NCI-H146 treated with DMSO at 0.1 percent for 48 hours (cell line): ENCODE data around the gene GCDH.

Experiments used
- DNase-seq: peaks from one replicate; lab custom pipeline; 2025; ENCODE audit not compliant: unreplicated experiment; lab: John Stamatoyannopoulos, UW

Gene GCDH

DNA sequence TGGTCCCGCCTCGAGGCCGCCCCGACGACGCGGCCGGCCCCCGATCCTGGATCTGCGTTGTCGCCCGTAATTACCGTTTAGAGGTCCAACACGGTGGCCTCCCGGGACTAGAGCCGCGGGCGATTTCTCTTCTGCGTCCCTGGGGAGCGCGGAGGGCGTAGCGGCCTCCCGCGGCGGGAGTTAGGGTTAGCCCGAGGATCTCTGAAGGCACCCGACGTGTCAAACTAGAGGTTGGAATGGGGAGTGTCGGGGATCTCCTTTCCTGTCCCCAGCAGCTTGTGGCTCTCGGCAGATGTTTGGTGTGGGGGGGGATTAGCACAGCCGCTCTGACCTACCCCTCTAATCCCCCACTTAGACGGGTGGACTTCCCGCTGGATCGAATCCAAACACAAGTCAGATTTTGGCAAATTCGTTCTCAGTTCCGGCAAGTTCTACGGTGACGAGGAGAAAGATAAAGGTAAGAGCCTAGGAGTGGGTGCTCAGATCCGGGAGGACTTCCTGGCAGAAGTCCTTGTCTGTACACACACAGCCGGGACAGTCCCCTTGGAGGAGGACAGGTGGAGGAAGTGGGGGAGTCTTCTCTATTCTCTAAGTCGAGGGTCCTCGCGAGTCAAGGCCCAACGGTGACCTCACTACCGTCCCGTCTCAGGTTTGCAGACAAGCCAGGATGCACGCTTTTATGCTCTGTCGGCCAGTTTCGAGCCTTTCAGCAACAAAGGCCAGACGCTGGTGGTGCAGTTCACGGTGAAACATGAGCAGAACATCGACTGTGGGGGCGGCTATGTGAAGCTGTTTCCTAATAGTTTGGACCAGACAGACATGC is 48.0 kb downstream of the GCDH start:
- no peak for DNase-seq

DNA sequence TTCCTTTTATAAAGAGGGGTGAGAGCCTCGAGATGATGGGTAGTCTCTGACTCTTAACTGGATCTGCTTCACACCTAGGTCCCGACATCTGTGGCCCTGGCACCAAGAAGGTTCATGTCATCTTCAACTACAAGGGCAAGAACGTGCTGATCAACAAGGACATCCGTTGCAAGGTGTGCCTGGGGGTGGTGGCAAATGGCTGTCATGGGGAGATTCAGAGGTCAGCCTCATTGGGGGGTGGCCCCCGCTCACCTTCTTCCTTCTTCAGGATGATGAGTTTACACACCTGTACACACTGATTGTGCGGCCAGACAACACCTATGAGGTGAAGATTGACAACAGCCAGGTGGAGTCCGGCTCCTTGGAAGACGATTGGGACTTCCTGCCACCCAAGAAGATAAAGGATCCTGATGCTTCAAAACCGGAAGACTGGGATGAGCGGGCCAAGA is 49.0 kb downstream of the GCDH start:
- no peak for DNase-seq

DNA sequence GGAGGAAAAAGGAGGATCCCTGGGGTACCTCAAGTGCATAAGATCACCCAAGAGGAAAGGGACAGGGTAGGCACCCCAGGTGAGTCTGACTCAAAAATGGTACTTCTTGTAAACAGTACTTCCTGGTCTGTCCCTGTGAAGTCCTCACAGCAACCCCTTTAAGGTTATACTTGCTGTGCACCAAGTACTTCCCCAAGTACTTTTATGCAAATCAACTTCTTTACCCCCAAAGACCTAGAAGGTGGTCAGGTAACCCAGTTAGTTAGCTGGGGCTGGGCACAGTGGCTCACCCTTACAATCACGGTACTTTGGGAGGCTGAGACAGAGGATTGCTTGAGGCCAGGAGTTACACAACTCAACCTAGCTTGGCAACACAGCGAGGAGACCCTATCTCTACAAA is 49.9 kb downstream of the GCDH start:
- DNase-seq, result no peak

DNA sequence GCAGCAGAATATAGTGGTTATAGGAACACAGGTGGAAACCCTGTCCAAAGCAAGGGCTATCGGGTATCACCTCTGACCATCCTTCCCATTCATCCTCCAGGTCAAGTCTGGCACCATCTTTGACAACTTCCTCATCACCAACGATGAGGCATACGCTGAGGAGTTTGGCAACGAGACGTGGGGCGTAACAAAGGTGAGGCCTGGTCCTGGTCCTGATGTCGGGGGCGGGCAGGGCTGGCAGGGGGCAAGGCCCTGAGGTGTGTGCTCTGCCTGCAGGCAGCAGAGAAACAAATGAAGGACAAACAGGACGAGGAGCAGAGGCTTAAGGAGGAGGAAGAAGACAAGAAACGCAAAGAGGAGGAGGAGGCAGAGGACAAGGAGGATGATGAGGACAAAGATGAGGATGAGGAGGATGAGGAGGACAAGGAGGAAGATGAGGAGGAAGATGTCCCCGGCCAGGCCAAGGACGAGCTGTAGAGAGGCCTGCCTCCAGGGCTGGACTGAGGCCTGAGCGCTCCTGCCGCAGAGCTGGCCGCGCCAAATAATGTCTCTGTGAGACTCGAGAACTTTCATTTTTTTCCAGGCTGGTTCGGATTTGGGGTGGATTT is 52.6 kb downstream of the GCDH start:
- no peak for DNase-seq

DNA sequence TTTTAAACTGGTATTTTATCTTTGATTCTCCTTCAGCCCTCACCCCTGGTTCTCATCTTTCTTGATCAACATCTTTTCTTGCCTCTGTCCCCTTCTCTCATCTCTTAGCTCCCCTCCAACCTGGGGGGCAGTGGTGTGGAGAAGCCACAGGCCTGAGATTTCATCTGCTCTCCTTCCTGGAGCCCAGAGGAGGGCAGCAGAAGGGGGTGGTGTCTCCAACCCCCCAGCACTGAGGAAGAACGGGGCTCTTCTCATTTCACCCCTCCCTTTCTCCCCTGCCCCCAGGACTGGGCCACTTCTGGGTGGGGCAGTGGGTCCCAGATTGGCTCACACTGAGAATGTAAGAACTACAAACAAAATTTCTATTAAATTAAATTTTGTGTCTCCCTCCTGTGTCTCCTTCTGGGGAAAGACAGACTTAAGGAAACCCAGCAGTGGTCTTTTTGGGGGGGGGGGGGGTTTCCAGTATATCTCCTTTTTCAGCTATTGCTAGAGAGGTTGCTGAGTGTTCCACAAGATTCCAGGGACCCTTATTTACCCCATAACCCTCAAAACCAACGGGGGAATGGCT is 53.2 kb downstream of the GCDH start:
- no peak for DNase-seq

DNA sequence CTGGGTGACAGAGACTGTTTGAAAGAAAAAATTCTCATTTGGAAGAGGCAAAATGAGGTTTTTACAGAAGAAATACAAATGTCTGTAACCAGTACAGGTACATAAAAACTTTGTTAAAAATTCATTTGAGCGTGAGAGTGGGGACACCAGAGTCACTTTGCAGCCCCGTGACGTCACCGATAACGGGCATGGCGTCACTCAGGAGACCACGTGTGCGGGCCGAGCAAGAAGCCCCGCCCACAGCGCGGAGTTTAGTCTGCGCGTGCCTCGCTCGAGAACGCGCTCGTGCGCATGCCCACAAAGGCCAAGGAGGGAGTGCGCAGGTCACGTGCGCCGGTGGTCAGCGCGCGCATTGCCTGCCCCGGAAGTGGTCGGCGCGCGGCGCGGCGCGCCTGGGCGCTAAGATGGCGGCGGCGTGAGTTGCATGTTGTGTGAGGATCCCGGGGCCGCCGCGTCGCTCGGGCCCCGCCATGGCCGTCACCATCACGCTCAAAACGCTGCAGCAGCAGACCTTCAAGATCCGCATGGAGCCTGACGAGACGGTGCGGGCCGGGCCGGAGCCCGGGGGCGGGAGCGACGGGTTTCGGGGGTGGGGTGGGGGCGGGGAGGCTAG is 54.6 kb downstream of the GCDH start, which contains the start of gene RAD23A:
Gene RAD23A, plus strand, starts transcription at position 384 of the 613 bp plus-strand sequence. Its CDS starts 87 bp downstream, at position 471.
- DNase-seq, result peak; percentile 96

DNA sequence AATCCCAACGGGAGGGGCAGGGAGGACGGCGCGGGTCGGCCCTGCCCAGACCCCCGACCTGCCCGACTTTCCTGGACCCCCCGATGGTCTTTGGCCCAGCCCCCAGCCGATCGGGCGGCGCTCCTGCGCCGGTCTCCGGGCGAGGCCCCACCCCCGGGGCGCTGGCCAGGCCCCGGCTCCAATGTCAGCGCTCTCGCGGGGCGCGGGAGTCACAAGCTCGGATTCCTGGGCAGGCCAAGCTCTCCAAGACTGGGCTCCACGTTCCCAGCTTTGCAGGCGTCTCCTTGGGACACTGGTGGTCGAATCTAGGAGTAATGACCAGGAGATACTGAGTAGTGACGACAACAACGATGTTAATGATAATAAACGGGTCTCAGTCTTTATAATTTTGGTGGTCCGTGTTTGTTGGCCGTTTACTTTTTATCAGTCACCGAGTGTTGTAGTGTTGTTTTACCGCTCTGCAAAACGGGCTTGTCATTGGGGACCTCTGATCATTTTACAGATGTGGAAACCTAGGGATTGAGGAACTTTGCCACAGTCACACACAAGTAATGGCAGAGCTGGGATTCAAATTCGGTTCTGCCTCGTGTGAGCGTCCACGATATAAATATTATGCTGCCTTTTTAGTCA is 55.2 kb downstream of the GCDH start:
- DNase-seq, result peak; percentile 55

DNA sequence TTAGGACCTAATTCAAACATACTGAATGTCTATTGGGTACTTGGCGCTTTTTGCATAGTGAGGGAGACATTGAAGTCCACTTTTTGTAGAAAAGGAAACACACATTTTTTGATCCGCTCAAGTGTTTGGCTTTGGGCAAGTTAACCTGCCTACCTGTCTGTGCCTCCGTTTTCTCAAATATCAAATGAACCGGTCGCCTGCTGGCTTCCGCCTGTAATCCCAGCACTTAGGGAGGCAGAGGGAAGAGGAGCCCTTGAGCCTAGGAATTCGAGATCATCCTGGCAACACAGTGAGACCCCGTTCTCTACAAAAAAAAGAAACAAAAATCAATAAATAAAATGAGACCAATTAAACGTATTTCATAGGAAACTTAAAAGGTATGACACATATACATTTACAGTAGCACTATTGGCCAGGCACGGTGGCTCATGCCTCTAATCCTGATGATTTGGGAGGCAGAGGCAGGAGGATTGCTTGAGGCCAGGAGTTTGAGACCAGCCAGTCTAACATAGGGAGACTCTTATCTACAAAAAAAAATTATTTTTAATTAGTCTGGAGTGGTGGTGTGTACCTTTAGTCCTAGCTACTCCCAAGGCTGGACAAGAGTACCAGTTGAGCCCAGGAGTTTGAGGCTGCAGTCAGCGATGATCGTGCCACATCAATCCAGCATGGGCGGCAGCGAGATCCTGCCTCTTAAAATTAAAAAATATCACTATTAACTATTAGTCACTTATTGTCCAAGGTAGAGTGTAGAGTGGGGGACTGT is 56.0 kb downstream of the GCDH start:
- no peak for DNase-seq

DNA sequence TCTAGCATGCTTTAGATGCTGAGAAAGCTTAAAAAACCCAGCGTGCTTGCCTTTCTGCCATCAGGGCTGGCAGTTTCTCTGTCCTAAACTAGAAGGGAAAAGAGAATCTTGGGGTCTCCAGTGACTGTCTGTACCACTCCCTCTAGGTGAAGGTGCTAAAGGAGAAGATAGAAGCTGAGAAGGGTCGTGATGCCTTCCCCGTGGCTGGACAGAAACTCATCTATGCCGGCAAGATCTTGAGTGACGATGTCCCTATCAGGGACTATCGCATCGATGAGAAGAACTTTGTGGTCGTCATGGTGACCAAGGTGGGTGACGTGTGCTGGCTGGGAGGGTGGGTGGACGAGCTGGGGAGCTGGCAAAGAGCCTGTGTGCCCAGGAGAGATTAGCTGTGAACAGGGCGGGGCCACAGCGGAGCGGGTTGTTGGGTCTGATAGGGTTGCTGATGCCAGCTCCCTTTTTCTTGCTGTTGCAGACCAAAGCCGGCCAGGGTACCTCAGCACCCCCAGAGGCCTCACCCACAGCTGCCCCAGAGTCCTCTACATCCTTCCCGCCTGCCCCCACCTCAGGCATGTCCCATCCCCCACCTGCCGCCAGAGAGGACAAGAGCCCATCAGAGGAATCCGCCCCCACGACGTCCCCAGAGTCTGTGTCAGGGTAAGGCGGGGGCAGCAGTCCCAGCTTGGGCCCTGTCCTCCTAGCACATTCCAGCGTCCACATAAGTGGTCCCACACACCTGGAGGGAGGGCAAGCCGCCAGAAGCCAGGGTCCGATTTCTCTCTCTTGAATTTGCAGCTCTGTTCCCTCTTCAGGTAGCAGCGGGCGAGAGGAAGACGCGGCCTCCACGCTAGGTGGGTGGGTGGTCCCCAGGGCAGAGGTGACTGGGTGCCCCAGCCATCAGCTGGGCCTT is 57.0 kb downstream of the GCDH start:
- DNase-seq, result no peak

DNA sequence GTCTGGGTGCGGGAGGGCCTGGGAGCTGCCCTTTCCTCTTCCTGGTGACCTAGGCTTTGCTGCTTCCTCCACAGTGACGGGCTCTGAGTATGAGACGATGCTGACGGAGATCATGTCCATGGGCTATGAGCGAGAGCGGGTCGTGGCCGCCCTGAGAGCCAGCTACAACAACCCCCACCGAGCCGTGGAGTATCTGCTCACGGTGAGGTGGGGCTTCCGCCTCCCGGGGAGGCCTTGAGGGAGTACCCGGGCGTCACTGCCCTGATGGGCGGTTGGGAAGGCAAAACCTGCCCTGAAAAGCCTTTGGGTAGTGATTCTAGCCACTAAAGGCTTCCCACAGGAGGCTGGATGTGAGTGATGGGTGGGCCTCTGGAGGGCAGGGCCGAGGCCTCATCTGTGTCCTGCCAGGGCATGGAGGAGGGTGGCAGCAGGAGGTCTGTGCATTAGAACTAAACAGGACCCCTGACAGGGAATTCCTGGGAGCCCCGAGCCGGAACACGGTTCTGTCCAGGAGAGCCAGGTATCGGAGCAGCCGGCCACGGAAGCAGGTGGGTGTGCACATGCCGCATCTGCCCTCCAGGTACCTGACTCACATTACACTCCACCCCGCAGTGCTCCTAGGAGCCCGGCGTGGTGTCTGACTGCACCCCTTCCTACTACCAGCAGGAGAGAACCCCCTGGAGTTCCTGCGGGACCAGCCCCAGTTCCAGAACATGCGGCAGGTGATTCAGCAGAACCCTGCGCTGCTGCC is 57.8 kb downstream of the GCDH start:
- no peak for DNase-seq
